DND-41 (cell line): Measurements from ENCODE around the gene PLXNA4.

Experiments used
- CTCF ChIP-seq: IDR thresholded peaks from 2 replicates; pipeline ENCODE4 v1.5.1; 2012; ENCODE audit warnings: borderline replicate concordance, low read length, moderate library complexity, mild to moderate bottlenecking; ENCODE audit not compliant: poor library complexity, severe bottlenecking; ENCODE audit errors: extremely low read depth
- EZH2 ChIP-seq: IDR thresholded peaks from 3 replicates; pipeline ENCODE4 v1.6.1; 2012; ENCODE audit warnings: borderline replicate concordance, low read depth, mild to moderate bottlenecking, moderate library complexity, low read length, inconsistent platforms; ENCODE audit not compliant: severe bottlenecking

- TF ChIP-seq EZH2 (no peak), CTCF (no peak)
Observed at GRCh38 chr7:132125872-132126595, 450.2 kb downstream of the PLXNA4 start.
